Measurements from ENCODE around the gene VAV1. TPM values are rescaled to one million over a fixed set of nuclear protein-coding genes. Genes with fewer than 3 reads are reported as not detected.

Gene VAV1
- total and polyA plus RNA-seq, 9 of the 15 experiments (the other 6 are each of a cell fraction or from before 2014, with no cell fraction given) = 0.46 to 20.1 (median 11.1) TPM

DNA sequence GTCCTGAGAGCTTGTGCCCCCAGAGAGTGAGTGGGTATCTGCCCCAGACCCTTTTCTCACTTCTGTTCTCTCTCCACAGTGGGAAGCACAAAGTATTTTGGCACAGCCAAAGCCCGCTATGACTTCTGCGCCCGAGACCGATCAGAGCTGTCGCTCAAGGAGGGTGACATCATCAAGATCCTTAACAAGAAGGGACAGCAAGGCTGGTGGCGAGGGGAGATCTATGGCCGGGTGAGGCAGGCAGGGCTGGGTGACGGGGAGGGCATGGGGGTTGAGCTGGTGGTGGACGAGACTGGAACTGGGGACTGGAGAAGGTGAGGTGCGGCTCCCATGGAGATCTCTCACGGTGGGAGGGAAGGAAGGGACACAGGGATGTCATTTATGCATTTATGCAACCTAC is 81.4 kb downstream of the VAV1 start:
- peak; percentile 38; the same call in 1 of the 2 replicates for TF ChIP-seq ATF3 (IDR thresholded peaks at IDR 0.05)
- no peak for TF ChIP-seq ATF3 (CRISPR knock-in tag; conservative IDR thresholded peaks at IDR 0.05)
- 0 out of 2 replicates have a peak, but pooled peaks have one; percentile 14 for TF ChIP-seq PKNOX1 (IDR thresholded peaks at IDR 0.05)
- no peak for TF ChIP-seq RFX5 (IDR thresholded peaks at IDR 0.05; ENCODE audit: low read depth, low read length)
- no peaks in the 10 kb centered on the region for H3K9me1 ChIP-seq (ENCODE audit: control insufficient read depth, insufficient read depth, low read length)
- no TSS peak for BruUV-seq (replicated peaks)
- no peaks in the 10 kb centered on the region for H4K20me1 ChIP-seq (replicated peaks; ENCODE audit: control insufficient read depth, insufficient read depth, low read length)
- no peaks in the 10 kb centered on the region for H3K4me1 ChIP-seq (replicated peaks in 1 of 2; ENCODE audit: control insufficient read depth in 2 of 2, insufficient read depth in 2 of 2, low read length in 2 of 2)
- H3K36me3 ChIP-seq (ENCODE audit: control insufficient read depth, insufficient read depth, low read length) = no peaks in the 10 kb centered on the region
- H3K9ac ChIP-seq (ENCODE audit: insufficient read depth in 1 of 2, low read depth in 2 of 2, low read length in 2 of 2) = no peak overlapping the region
- no peaks in the 10 kb centered on the region for H3K27me3 ChIP-seq (ENCODE audit: control insufficient read depth in 2 of 2, insufficient read depth in 2 of 2, low read length in 2 of 2)
- H3K4me3 ChIP-seq = no peak overlapping the region
- 53% methylated on average over 11 of the region's 11 CpGs for WGBS (ENCODE audit: insufficient coverage, low coverage, missing lambda C conversion rate)
- ChIA-PET CTCF (ENCODE audit: low intra/inter-chr PET ratio) (no interaction called here), POLR2A (no interaction called here)
- H3K27ac ChIP-seq (ENCODE audit: extremely low read depth, low read depth, low read length) = no peak overlapping the region
- no peak overlapping the region for H2AFZ ChIP-seq (ENCODE audit: low read depth, low read length)
- no peaks in the 10 kb centered on the region for H3K79me2 ChIP-seq (ENCODE audit: control insufficient read depth, insufficient read depth, low read length)
- FAIRE-seq = no peak
- in situ Hi-C loops (cut with MboI) = no loop called here
- intact Hi-C loops (cut with micrococcal nuclease) = no loop called here
- no peak overlapping the region for H3K4me2 ChIP-seq (ENCODE audit: insufficient read depth, low read length)
- no peak for ATAC-seq
- no peak for DNase-seq (ENCODE audit: extremely low read depth in 1 of 4, low spot score in 3 of 4)
- H3K9me3 ChIP-seq (replicated peaks; ENCODE audit: control insufficient read depth, insufficient read depth, low read depth, low read length) = no peaks in the 10 kb centered on the region

DNA sequence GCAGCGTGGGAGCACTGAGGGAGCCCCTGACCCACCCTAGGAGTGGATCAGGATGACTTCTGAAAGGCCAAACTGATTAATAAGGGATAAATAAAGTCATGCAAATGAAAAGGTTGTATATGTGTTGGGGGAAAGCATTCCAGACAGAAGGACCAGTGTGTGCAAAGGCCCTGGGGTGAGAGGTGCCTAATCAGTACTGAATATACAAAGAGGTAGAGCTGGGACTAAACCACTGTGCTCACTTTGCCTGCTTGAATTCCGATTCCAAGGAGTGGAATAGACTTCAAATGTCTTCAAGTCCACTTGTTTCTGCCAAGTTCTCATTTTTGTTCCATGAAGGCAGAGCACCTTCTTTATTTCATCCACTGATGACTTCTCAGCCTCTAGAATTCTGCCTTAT is 82.2 kb downstream of the VAV1 start:
- Histone ChIP-seq H4K20me1 (replicated peaks; ENCODE audit: control insufficient read depth, insufficient read depth, low read length) (no peaks in the 10 kb centered on the region), H3K36me3 (ENCODE audit: control insufficient read depth, insufficient read depth, low read length) (no peaks in the 10 kb centered on the region), H2AFZ (ENCODE audit: low read depth, low read length) (no peak overlapping the region), H3K9me1 (ENCODE audit: control insufficient read depth, insufficient read depth, low read length) (no peaks in the 10 kb centered on the region), H3K4me3 (no peak overlapping the region), H3K9ac (ENCODE audit: insufficient read depth in 1 of 2, low read depth in 2 of 2, low read length in 2 of 2) (no peak overlapping the region), H3K27me3 (ENCODE audit: control insufficient read depth in 2 of 2, insufficient read depth in 2 of 2, low read length in 2 of 2) (no peaks in the 10 kb centered on the region), H3K9me3 (replicated peaks; ENCODE audit: control insufficient read depth, insufficient read depth, low read depth, low read length) (no peaks in the 10 kb centered on the region), H3K79me2 (ENCODE audit: control insufficient read depth, insufficient read depth, low read length) (no peaks in the 10 kb centered on the region), H3K4me1 (replicated peaks in 1 of 2; ENCODE audit: control insufficient read depth in 2 of 2, insufficient read depth in 2 of 2, low read length in 2 of 2) (no peaks in the 10 kb centered on the region), H3K4me2 (ENCODE audit: insufficient read depth, low read length) (no peak overlapping the region), H3K27ac (ENCODE audit: extremely low read depth, low read depth, low read length) (no peak overlapping the region)
- ChIA-PET POLR2A (no interaction called here), CTCF (ENCODE audit: low intra/inter-chr PET ratio) (no interaction called here)
- DNase-seq (ENCODE audit: extremely low read depth in 1 of 4, low spot score in 3 of 4) = no peak
- TF ChIP-seq CBX5 (IDR thresholded peaks at IDR 0.05; ENCODE audit: borderline replicate concordance, low read depth) = no peak
- peak; percentile 78 for TF ChIP-seq RBM25 (IDR thresholded peaks at IDR 0.05; ENCODE audit: low read depth, low read length, severe bottlenecking)
- WGBS (ENCODE audit: insufficient coverage, low coverage, missing lambda C conversion rate) = 22% methylated on average over 2 of the region's 2 CpGs
- no peak for ATAC-seq
- intact Hi-C loops (cut with micrococcal nuclease) (no loop called here), in situ Hi-C loops (cut with MboI) (no loop called here)
- BruUV-seq (replicated peaks) = no TSS peak
- no peak for FAIRE-seq

All from K562 (cell line).